Kidney glomerular epithelial cell (primary cell): ENCODE data around the gene LBR.
A peak's percentile ranks its signal among the peaks of the same experiment; 100 is the strongest.

Source experiments
- DNase-seq: peaks from one replicate; lab custom pipeline; 2025; lab: John Stamatoyannopoulos, UW

LBR gene

GRCh38 chr1:225446595-225446960, 18.7 kb upstream of the LBR start:
- no peak for DNase-seq

- DNase-seq = peak; percentile 70
These were observed 18.1 kb upstream of the LBR start for GRCh38 chr1:225445639-225446594.

GRCh38 chr1:225442123-225442505, 14.3 kb upstream of the LBR start:
- no peak for DNase-seq

- peak; percentile 49 for DNase-seq
These were observed 13.7 kb upstream of the LBR start for GRCh38 chr1:225441314-225442122.

GRCh38 chr1:225440380-225441221, 12.8 kb upstream of the LBR start:
- DNase-seq = no peak

GRCh38 chr1:225437710-225438437, 10.0 kb upstream of the LBR start:
- no peak for DNase-seq

GRCh38 chr1:225435957-225436392, 8.1 kb upstream of the LBR start:
- no peak for DNase-seq

GRCh38 chr1:225435487-225435886, 7.6 kb upstream of the LBR start:
- DNase-seq = no peak

- no peak for DNase-seq
These were observed 7.2 kb upstream of the LBR start for GRCh38 chr1:225435076-225435475.

- no peak for DNase-seq
These were observed 6.2 kb upstream of the LBR start for GRCh38 chr1:225434046-225434445.

GRCh38 chr1:225431081-225431863, 3.4 kb upstream of the LBR start:
- no peak for DNase-seq

GRCh38 chr1:225430301-225430700, 2.5 kb upstream of the LBR start:
- DNase-seq = no peak

- DNase-seq = no peak
These were observed 1.1 kb upstream of the LBR start for GRCh38 chr1:225428881-225429455.

GRCh38 chr1:225428068-225428880, 436 bp upstream of the LBR start:
- DNase-seq = peak; percentile 77

GRCh38 chr1:225426395-225427234, 1.2 kb downstream of the LBR start:
- peak; percentile 53 for DNase-seq

GRCh38 chr1:225425201-225425786, 2.5 kb downstream of the LBR start:
- DNase-seq = peak; percentile 34

GRCh38 chr1:225424562-225425200, 3.2 kb downstream of the LBR start:
- peak; percentile 55 for DNase-seq

- no peak for DNase-seq
These were observed 4.4 kb downstream of the LBR start for GRCh38 chr1:225423518-225423855.
